A549 (cell line): ENCODE measurements around the gene MOGAT2.

ENCODE experiments used
- CTCF ChIP-seq: fragments of >200 bp; sonication (Bioruptor Twin); formaldehyde crosslinking; IDR thresholded peaks from 3 replicates; pipeline ENCODE4 v1.5.1; 2016
- EP300 ChIP-seq, 2 experiments: fragments of >200 bp; sonication (Bioruptor Twin); formaldehyde crosslinking; IDR thresholded peaks; 2 replicates in 1 of 2; 3 replicates in 1 of 2; pipeline ENCODE4 v1.6.1; 2016 to 2017
- PHF8 ChIP-seq: fragments of 200-600 bp; sonication (generic); IDR thresholded peaks from 2 replicates; pipeline ENCODE4 v1.6.1; 2016; ENCODE audit warnings: low read depth, mild to moderate bottlenecking, antibody characterized with exemption, moderate library complexity, borderline replicate concordance
- POLR2A ChIP-seq: IDR thresholded peaks from 2 replicates; pipeline ENCODE4 v1.6.1; 2012; ENCODE audit warnings: mild to moderate bottlenecking, low read length
- POLR2AphosphoS2 ChIP-seq: conservative IDR thresholded peaks from 2 replicates; pipeline ENCODE4 v1.6.1; 2012; ENCODE audit warnings: low read length, improper control_type of control experiment, inconsistent platforms
- RAD21 ChIP-seq, 2 experiments: fragments of >200 bp in 1 of 2; sonication (Bioruptor Twin) in 1 of 2; formaldehyde crosslinking in 1 of 2; IDR thresholded peaks in 1 of 2; conservative IDR thresholded peaks in 1 of 2; 2 replicates in 1 of 2; 3 replicates in 1 of 2; pipeline ENCODE4 v1.6.1; 2012 to 2018; ENCODE audit warnings: inconsistent platforms in 1 of 2
- RCOR1 ChIP-seq: fragments of 150-350 bp; IDR thresholded peaks from 2 replicates; pipeline ENCODE4 v1.6.1; 2014; ENCODE audit warnings: antibody characterized with exemption, low read length, low read depth
- RFX5 ChIP-seq: fragments of 450-650 bp; IDR thresholded peaks from 2 replicates; pipeline ENCODE4 v1.7.1; 2014; ENCODE audit warnings: antibody characterized with exemption, mild to moderate bottlenecking, moderate library complexity
- SMC3 ChIP-seq: fragments of >200 bp; sonication (Bioruptor Twin); formaldehyde crosslinking; IDR thresholded peaks from 3 replicates; pipeline ENCODE4 v1.6.1; 2018; ENCODE audit warnings: inconsistent platforms
- SREBF2 ChIP-seq: fragments of 450-650 bp; IDR thresholded peaks from 2 replicates; pipeline ENCODE4 v1.6.1; 2014; ENCODE audit warnings: mild to moderate bottlenecking, moderate library complexity
- ZFP36 ChIP-seq: fragments of 450-650 bp; IDR thresholded peaks from 2 replicates; pipeline ENCODE4 v1.6.1; 2014; ENCODE audit warnings: borderline replicate concordance; ENCODE audit not compliant: partially characterized antibody
- TF ChIP-seq, protein P1 (sequence below): fragments of 200-600 bp; sonication (generic); IDR thresholded peaks from 2 replicates; pipeline ENCODE4 v1.6.1; 2016; ENCODE audit warnings: antibody characterized with exemption, mild to moderate bottlenecking, moderate library complexity
- TF ChIP-seq, protein P2 (sequence below): fragments of 250-450 bp; sonication (Bioruptor Pico); IDR thresholded peaks from 2 replicates; pipeline ENCODE4 v1.5.0; 2021; ENCODE audit warnings: mild to moderate bottlenecking, moderate library complexity, borderline replicate concordance

- TF ChIP-seq CTCF (no peak), SMC3 (no peak), RCOR1 (no peak), RAD21 (conservative IDR thresholded peaks at IDR 0.05 in 1 of 2, IDR thresholded peaks at IDR 0.05 in 1 of 2) (no peak), POLR2A (no peak), PHF8 (no peak), ZFP36 (no peak), EP300 (IDR thresholded peaks at IDR 0.05) (no peak), RFX5 (no peak), POLR2AphosphoS2 (no peak), SREBF2 (no peak)
- TF ChIP-seq, protein P1, sequence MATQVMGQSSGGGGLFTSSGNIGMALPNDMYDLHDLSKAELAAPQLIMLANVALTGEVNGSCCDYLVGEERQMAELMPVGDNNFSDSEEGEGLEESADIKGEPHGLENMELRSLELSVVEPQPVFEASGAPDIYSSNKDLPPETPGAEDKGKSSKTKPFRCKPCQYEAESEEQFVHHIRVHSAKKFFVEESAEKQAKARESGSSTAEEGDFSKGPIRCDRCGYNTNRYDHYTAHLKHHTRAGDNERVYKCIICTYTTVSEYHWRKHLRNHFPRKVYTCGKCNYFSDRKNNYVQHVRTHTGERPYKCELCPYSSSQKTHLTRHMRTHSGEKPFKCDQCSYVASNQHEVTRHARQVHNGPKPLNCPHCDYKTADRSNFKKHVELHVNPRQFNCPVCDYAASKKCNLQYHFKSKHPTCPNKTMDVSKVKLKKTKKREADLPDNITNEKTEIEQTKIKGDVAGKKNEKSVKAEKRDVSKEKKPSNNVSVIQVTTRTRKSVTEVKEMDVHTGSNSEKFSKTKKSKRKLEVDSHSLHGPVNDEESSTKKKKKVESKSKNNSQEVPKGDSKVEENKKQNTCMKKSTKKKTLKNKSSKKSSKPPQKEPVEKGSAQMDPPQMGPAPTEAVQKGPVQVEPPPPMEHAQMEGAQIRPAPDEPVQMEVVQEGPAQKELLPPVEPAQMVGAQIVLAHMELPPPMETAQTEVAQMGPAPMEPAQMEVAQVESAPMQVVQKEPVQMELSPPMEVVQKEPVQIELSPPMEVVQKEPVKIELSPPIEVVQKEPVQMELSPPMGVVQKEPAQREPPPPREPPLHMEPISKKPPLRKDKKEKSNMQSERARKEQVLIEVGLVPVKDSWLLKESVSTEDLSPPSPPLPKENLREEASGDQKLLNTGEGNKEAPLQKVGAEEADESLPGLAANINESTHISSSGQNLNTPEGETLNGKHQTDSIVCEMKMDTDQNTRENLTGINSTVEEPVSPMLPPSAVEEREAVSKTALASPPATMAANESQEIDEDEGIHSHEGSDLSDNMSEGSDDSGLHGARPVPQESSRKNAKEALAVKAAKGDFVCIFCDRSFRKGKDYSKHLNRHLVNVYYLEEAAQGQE: no peak
- TF ChIP-seq, protein P2, sequence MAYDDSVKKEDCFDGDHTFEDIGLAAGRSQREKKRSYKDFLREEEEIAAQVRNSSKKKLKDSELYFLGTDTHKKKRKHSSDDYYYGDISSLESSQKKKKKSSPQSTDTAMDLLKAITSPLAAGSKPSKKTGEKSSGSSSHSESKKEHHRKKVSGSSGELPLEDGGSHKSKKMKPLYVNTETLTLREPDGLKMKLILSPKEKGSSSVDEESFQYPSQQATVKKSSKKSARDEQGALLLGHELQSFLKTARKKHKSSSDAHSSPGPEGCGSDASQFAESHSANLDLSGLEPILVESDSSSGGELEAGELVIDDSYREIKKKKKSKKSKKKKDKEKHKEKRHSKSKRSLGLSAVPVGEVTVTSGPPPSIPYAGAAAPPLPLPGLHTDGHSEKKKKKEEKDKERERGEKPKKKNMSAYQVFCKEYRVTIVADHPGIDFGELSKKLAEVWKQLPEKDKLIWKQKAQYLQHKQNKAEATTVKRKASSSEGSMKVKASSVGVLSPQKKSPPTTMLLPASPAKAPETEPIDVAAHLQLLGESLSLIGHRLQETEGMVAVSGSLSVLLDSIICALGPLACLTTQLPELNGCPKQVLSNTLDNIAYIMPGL: no peak
Observed at GRCh38 chr11:75731095-75731494, 13.5 kb downstream of the MOGAT2 start.
